ENCODE data around the gene ADAM33. TPM values are rescaled to one million over a fixed set of nuclear protein-coding genes. Genes with fewer than 3 reads are reported as not detected.
A peak's percentile ranks its signal among the peaks of the same experiment; 100 is the strongest.

Gene ADAM33
- total RNA-seq: not detected

- DNase-seq: no peak
Measured at GRCh38 chr20:3681931-3682781, at the start of gene ADAM33. Gene ADAM33, minus strand, starts transcription at chr20:3682010. Its CDS starts 6 bp downstream, at chr20:3682004.

- no peak for DNase-seq
Measured at GRCh38 chr20:3730803-3731672, 49.2 kb upstream of the ADAM33 start.

GRCh38 chr20:3729811-3730540, 48.2 kb upstream of the ADAM33 start:
- no peak for DNase-seq

GRCh38 chr20:3729378-3729777, 47.6 kb upstream of the ADAM33 start:
- no peak for DNase-seq

GRCh38 chr20:3728876-3729275, 47.1 kb upstream of the ADAM33 start:
- DNase-seq: no peak

GRCh38 chr20:3728354-3728753, 46.5 kb upstream of the ADAM33 start:
- DNase-seq: no peak

GRCh38 chr20:3727401-3728021, 45.7 kb upstream of the ADAM33 start:
- DNase-seq: no peak

- DNase-seq: no peak
Measured at GRCh38 chr20:3724356-3724755, 42.5 kb upstream of the ADAM33 start.

- no peak for DNase-seq
Measured at GRCh38 chr20:3723284-3723683, 41.5 kb upstream of the ADAM33 start.

- DNase-seq: no peak
Measured at GRCh38 chr20:3721912-3722311, 40.1 kb upstream of the ADAM33 start.

- DNase-seq: no peak
Measured at GRCh38 chr20:3720626-3721025, 38.8 kb upstream of the ADAM33 start.

- DNase-seq: no peak
Measured at GRCh38 chr20:3720068-3720467, 38.3 kb upstream of the ADAM33 start.

GRCh38 chr20:3719046-3719445, 37.2 kb upstream of the ADAM33 start:
- no peak for DNase-seq

GRCh38 chr20:3716195-3716834, 34.5 kb upstream of the ADAM33 start:
- no peak for DNase-seq

- DNase-seq: no peak
Measured at GRCh38 chr20:3714092-3714491, 32.3 kb upstream of the ADAM33 start.

GRCh38 chr20:3712279-3712873, 30.6 kb upstream of the ADAM33 start, which contains the start of gene SIGLEC1:
Gene SIGLEC1, minus strand, starts transcription at chr20:3712600. Its CDS starts 5,472 bp downstream, at chr20:3707128.
- no peak for DNase-seq

GRCh38 chr20:3711484-3711941, 29.7 kb upstream of the ADAM33 start:
- DNase-seq: no peak

- DNase-seq: peak; percentile 70
Measured at GRCh38 chr20:3710703-3711483, 29.1 kb upstream of the ADAM33 start.

- DNase-seq: no peak
Measured at GRCh38 chr20:3710011-3710466, 28.2 kb upstream of the ADAM33 start.

- DNase-seq: no peak
Measured at GRCh38 chr20:3707508-3707899, 25.7 kb upstream of the ADAM33 start.

All from effector CD4-positive, alpha-beta T cell (primary cell).